Central memory CD8-positive, alpha-beta T cell (primary cell): ENCODE results near the gene TKTL1.

Source experiments
- ATAC-seq: fragments of 150-1000 bp; cut with Tn5 transposase; replicated peaks from 2 replicates; pipeline ENCODE4 v1.10.0; 2022; ENCODE audit warnings: mild to moderate bottlenecking, moderate FRiP score, moderate number of reproducible peaks; ENCODE audit not compliant: poor library complexity, severe bottlenecking; ENCODE audit errors: extremely low read depth
- DNase-seq, 2 donors: peaks; one replicate each; pipeline ENCODE4 v3.0.0; 2021; ENCODE audit warnings: low spot score in 2 of 2
- H3K27ac Mint-ChIP-seq: one replicate; pipeline ENCODE4 v1.8.0; 2022; ENCODE audit warnings: low read depth, mild to moderate bottlenecking, moderate library complexity, mixed read lengths
- H3K27me3 Mint-ChIP-seq: one replicate; pipeline ENCODE4 v1.8.0; 2022; ENCODE audit warnings: mixed read lengths
- H3K36me3 Mint-ChIP-seq: one replicate; pipeline ENCODE4 v1.8.0; 2022; ENCODE audit warnings: mild to moderate bottlenecking, moderate library complexity, mixed read lengths; ENCODE audit not compliant: insufficient read depth
- H3K4me1 Mint-ChIP-seq: one replicate; pipeline ENCODE4 v1.8.0; 2022; ENCODE audit warnings: mixed read lengths
- H3K4me3 Mint-ChIP-seq: one replicate; pipeline ENCODE4 v1.8.0; 2022; ENCODE audit warnings: mild to moderate bottlenecking, moderate library complexity, mixed read lengths
- H3K9me3 Mint-ChIP-seq: one replicate; pipeline ENCODE4 v1.8.0; 2022; ENCODE audit warnings: mixed read lengths

TKTL1 gene

GRCh38 chrX:154352012-154352401 lies 56.4 kb downstream of the TKTL1 start:
- peaks cover 29% of the 10 kb centered on the region for H3K4me1 Mint-ChIP-seq
- no peaks in the 10 kb centered on the region for H3K9me3 Mint-ChIP-seq
- peak overlapping the region; percentile 65 for H3K4me3 Mint-ChIP-seq
- DNase-seq (peak in 1 of 2 donors; percentile 9), ATAC-seq (no peak)
- H3K27me3 Mint-ChIP-seq = no peaks in the 10 kb centered on the region
- H3K36me3 Mint-ChIP-seq = peaks cover 83% of the 10 kb centered on the region
- H3K27ac Mint-ChIP-seq = peak overlapping the region; percentile 88

DNA sequence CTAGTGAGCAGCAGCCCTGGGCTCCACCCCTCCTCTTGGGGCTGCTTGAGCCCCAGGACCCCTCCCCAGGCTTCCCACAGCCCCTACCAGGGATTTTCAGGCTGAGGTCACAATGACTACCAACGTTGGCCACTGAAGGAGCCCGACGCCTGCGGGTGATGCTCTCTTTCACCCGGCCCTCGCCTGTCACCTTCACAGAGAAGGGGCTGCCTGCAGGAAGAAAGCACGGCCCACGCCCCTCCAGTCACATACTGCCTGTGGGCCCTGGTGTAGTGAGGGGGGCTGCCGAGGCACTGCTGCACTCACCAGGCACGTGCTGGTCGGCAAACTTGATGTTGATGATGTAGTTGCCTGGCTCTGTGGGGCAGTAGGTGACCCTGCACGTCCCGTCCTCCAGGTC lies 56.9 kb downstream of the TKTL1 start:
- no peak for ATAC-seq
- Mint-ChIP-seq H3K4me1 (peaks cover 24% of the 10 kb centered on the region), H3K4me3 (peak overlapping the region; percentile 65), H3K36me3 (peaks cover 81% of the 10 kb centered on the region), H3K27me3 (no peaks in the 10 kb centered on the region), H3K27ac (peak overlapping the region; percentile 88), H3K9me3 (no peaks in the 10 kb centered on the region)
- no peak for DNase-seq

- peaks cover 83% of the 10 kb centered on the region for H3K36me3 Mint-ChIP-seq
- peak in 1 of 2 donors; percentile 8 for DNase-seq
- H3K4me3 Mint-ChIP-seq = peak overlapping the region; percentile 27
- H3K9me3 Mint-ChIP-seq = no peaks in the 10 kb centered on the region
- no peaks in the 10 kb centered on the region for H3K27me3 Mint-ChIP-seq
- peaks cover 19% of the 10 kb centered on the region for H3K4me1 Mint-ChIP-seq
- H3K27ac Mint-ChIP-seq = peak overlapping the region; percentile 32
- no peak for ATAC-seq
Observed at GRCh38 chrX:154353172-154353843, 57.7 kb downstream of the TKTL1 start.

DNA sequence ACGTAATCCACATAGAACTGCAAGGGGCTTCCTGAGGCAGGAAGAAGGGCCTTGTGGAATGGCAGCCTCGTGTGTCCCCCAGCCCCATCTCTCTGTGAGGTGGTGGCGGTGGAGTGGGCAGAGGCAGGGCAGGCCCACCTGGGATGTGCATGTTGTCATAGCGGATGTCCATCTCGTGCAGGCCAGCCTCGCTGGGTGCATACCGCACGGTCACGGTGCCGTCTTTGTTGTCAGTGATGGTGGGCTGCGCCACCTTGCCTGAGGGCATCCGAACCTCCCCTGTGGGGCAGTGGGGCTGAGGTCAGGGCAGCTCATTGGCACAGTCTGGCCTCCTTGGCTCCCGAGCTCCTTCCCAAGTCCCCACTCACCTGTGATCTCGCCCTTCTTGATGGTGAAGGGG lies 58.4 kb downstream of the TKTL1 start:
- no peak for ATAC-seq
- Mint-ChIP-seq H3K4me3 (peak overlapping the region; percentile 27), H3K36me3 (peaks cover 83% of the 10 kb centered on the region), H3K9me3 (no peaks in the 10 kb centered on the region), H3K27ac (peak overlapping the region; percentile 74), H3K27me3 (no peaks in the 10 kb centered on the region), H3K4me1 (peaks cover 21% of the 10 kb centered on the region)
- DNase-seq = peak in 1 of 2 donors; percentile 8

DNA sequence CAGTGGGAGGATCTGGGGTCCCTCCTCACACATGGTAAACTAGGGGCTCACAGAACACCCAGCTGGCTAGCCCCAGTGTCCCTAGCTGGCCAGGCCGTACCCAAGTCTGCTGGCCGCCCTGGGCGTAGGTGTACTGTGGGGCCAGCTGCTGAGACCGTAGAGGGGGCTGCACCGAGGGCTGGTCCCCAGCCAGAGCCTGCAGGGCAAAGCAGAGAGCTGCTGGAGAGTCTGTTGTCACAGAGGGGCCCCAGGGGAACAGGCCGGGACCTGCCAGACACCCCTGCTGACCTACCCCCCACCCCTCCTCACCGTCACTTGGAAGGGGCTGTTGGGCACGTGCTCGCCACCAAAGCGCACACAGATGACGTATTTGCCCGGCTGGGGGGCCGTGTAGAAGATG lies 58.9 kb downstream of the TKTL1 start:
- no peak overlapping the region for H3K4me3 Mint-ChIP-seq
- peak in 1 of 2 donors; percentile 7 for DNase-seq
- H3K27me3 Mint-ChIP-seq = no peaks in the 10 kb centered on the region
- ATAC-seq = no peak
- peaks cover 83% of the 10 kb centered on the region for H3K36me3 Mint-ChIP-seq
- H3K27ac Mint-ChIP-seq = peak overlapping the region; percentile 74
- peaks cover 18% of the 10 kb centered on the region for H3K4me1 Mint-ChIP-seq
- H3K9me3 Mint-ChIP-seq = no peaks in the 10 kb centered on the region

GRCh38 chrX:154355094-154355775 lies 59.6 kb downstream of the TKTL1 start:
- ATAC-seq = no peak
- peaks cover 18% of the 10 kb centered on the region for H3K4me1 Mint-ChIP-seq
- H3K4me3 Mint-ChIP-seq = peak overlapping the region; percentile 44
- H3K27me3 Mint-ChIP-seq = no peaks in the 10 kb centered on the region
- DNase-seq = no peak
- no peaks in the 10 kb centered on the region for H3K9me3 Mint-ChIP-seq
- peaks cover 81% of the 10 kb centered on the region for H3K36me3 Mint-ChIP-seq
- no peak overlapping the region for H3K27ac Mint-ChIP-seq

DNA sequence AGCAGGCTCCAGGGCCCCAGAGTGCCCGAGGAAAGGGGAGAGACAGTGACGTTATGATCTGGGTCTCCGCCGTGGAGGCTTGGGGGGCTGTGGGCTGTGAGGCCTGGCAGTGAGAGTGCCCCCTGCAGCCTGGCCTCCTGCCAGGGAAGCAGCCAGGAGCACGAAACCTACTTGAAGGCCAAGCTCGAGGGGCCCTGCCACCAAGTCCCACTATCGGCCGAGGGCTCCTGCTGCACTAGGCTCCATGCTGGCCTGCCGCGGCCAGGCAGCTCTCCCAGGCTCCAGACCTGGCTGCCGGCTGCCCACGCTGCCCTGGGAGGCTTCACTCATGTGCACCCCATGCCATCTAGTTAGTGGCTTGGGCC lies 60.2 kb downstream of the TKTL1 start:
- peak overlapping the region; percentile 44 for H3K4me3 Mint-ChIP-seq
- H3K27me3 Mint-ChIP-seq = no peaks in the 10 kb centered on the region
- DNase-seq (no peak), ATAC-seq (no peak)
- H3K36me3 Mint-ChIP-seq = peaks cover 81% of the 10 kb centered on the region
- H3K4me1 Mint-ChIP-seq = peaks cover 18% of the 10 kb centered on the region
- no peaks in the 10 kb centered on the region for H3K9me3 Mint-ChIP-seq
- H3K27ac Mint-ChIP-seq = peak overlapping the region; percentile 87

DNA sequence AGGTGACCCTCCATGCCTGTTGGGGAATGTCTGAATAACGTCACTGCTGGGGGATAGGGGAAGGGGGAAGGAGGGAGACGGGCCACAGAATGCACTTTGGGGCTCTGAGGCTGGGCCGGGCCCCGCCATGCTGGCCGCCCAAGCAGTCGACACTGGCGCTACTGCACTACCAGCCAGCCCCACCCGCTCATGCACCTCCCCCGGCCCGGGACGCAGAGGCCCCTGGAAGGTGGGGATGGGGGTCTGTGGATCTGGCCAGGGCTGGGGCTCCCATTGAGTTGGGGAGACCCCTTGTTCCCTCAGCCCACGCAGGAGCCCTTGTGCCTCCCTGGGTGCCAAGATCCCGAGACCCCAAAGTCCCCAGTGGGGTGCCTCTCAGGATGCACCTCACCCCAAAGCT lies 61.0 kb downstream of the TKTL1 start:
- ATAC-seq (no peak), DNase-seq (no peak)
- Mint-ChIP-seq H3K4me1 (peaks cover 14% of the 10 kb centered on the region), H3K27ac (peak overlapping the region; percentile 87), H3K27me3 (no peaks in the 10 kb centered on the region), H3K4me3 (peak overlapping the region; percentile 57), H3K36me3 (peaks cover 80% of the 10 kb centered on the region), H3K9me3 (no peaks in the 10 kb centered on the region)

DNA sequence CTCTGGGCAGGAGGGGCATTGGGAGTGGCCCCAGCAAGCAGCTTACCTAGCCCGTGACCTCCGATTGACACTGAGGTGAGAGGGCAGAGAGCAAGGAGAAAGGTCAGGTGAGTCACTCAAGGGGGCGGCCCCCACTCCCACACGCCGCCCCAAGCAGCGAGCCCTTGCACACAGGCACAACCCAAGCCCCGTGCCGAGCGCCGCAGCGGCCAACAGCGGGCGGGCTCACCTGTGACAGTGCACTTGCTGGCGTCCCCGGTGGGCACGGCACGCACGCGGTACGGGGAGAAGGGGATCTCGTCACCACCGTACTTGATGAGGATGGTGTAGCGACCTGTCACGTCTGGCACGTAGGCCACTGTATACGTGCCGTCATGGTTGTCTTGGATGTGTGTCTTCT lies 61.6 kb downstream of the TKTL1 start:
- DNase-seq (no peak), ATAC-seq (no peak)
- Mint-ChIP-seq H3K36me3 (peaks cover 80% of the 10 kb centered on the region), H3K27me3 (no peaks in the 10 kb centered on the region), H3K4me3 (peak overlapping the region; percentile 57), H3K4me1 (peaks cover 11% of the 10 kb centered on the region), H3K27ac (peak overlapping the region; percentile 87), H3K9me3 (no peaks in the 10 kb centered on the region)

DNA sequence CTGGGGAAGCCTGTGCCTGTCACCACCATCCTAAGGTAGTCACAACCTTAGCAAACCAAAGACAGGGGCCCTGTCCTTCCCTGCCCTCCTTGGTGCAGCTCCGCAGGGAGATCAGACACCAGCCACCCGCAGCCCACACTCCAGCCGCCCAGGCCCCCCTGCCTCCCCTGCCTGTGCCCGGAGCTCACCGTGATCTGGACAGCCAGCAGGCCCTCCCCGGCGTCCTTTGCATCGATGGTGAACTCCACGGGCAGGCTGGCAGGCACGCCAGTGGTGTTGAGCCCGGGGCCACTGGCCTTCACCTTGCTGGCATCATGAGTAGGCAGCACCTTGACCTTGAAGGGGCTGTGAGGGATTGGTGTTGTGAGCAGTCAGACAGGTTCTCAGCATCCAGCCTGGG lies 62.4 kb downstream of the TKTL1 start:
- H3K27ac Mint-ChIP-seq = peak overlapping the region; percentile 94
- H3K9me3 Mint-ChIP-seq = no peaks in the 10 kb centered on the region
- peaks cover 11% of the 10 kb centered on the region for H3K4me1 Mint-ChIP-seq
- H3K4me3 Mint-ChIP-seq = no peak overlapping the region
- DNase-seq (no peak), ATAC-seq (no peak)
- no peaks in the 10 kb centered on the region for H3K27me3 Mint-ChIP-seq
- H3K36me3 Mint-ChIP-seq = peaks cover 83% of the 10 kb centered on the region

DNA sequence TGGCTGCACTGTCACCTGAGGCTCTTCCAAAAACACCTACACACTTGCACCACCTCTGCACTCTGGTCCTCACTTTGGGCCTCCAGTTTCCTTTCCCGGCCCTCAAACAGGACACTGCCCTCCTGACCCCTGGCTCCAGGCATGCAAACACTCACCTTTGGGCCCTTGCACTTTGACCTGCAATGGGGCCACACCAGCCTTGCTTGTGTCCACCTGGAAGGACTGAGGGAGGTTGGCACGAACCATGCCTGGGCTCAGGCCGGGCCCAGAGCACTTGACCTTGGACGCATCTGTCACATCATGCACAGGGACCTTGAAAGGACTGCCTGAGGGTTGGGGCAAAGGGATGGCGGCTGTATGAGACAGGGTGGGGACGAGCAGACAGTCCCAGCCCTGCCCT lies 63.2 kb downstream of the TKTL1 start:
- DNase-seq (no peak), ATAC-seq (no peak)
- no peaks in the 10 kb centered on the region for H3K9me3 Mint-ChIP-seq
- peak overlapping the region; percentile 94 for H3K27ac Mint-ChIP-seq
- H3K27me3 Mint-ChIP-seq = no peaks in the 10 kb centered on the region
- peaks cover 81% of the 10 kb centered on the region for H3K36me3 Mint-ChIP-seq
- H3K4me1 Mint-ChIP-seq = peaks cover 11% of the 10 kb centered on the region
- peak overlapping the region; percentile 63 for H3K4me3 Mint-ChIP-seq

DNA sequence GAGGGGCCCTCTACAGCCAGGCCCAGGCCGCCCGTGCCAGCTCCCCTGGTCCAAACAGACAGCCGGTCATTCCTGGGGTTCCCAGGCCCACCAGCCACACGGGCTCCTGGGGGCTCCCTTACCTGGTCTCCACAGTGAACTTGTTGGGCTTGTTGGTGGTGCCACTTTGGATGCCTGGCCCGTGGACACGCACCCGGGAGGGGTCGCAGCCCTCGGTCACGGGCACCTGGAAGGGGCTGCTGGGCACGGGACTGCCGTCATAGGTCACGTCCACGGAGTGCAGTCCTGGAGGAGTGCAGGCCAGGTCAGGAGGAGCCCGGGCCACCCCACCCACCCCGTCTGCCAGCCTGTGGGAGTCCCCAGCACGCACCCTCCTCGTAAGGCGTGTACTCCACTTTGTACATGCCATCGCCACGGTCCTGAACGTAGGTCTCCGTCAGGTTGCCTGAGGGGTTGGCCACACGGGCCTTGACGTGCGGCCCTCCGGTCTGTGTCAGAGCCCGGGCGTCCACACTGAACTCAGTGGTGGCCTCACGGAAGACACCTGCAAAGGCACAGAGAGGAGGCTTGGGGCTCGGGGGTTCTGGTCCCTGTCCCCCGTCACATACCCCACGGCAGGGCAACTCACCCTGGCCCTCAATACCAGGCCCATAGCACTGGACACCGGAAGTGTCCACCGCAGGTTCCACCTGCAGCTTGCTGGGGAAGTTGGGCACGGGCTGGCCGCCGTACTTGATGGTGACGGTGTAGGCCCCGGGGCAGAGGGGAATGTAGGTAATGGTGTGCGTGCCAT lies 64.0 kb downstream of the TKTL1 start:
- Mint-ChIP-seq H3K4me3 (no peak overlapping the region), H3K36me3 (peaks cover 81% of the 10 kb centered on the region), H3K27me3 (no peaks in the 10 kb centered on the region), H3K9me3 (no peaks in the 10 kb centered on the region), H3K4me1 (peaks cover 11% of the 10 kb centered on the region), H3K27ac (no peak overlapping the region)
- no peak for ATAC-seq
- no peak for DNase-seq
